Neural cell (in vitro differentiated cells): Measurements from ENCODE around the gene YY1. TPM values are rescaled to one million over a fixed set of nuclear protein-coding genes. Genes with fewer than 3 reads are reported as not detected.

Experiments
- H2AFZ ChIP-seq: fragments of 200-600, 300-800 bp; sonication (generic), shearing (Covaris generic); 2 replicates; pipeline ENCODE4 v1.6.0; 2014; ENCODE audit warnings: low read depth, mild to moderate bottlenecking, antibody characterized with exemption, low read length, moderate library complexity
- H3F3A ChIP-seq: fragments of 200-600 bp; shearing (Covaris generic); 2 replicates; pipeline ENCODE4 v1.6.1; 2016; ENCODE audit warnings: mild to moderate bottlenecking, moderate library complexity, mixed read lengths, antibody characterized with exemption, low read length; ENCODE audit not compliant: insufficient read depth, poor library complexity, severe bottlenecking
- H3K27ac ChIP-seq: fragments of 200-600, 300-800 bp; sonication (generic), shearing (Covaris generic); 2 replicates; pipeline ENCODE4 v1.5.1; 2014; ENCODE audit warnings: mild to moderate bottlenecking, low read length, moderate library complexity
- H3K27me3 ChIP-seq: fragments of 300-800, 200-600 bp; sonication (generic), shearing (Covaris generic); 2 replicates; pipeline ENCODE4 v1.6.0; 2014; ENCODE audit warnings: mild to moderate bottlenecking, low read depth, low read length, moderate library complexity; ENCODE audit not compliant: insufficient read depth
- H3K36me3 ChIP-seq: fragments of 300-800, 200-600 bp; sonication (generic), shearing (Covaris generic); 2 replicates; pipeline ENCODE4 v1.5.1; 2014; ENCODE audit warnings: mild to moderate bottlenecking, antibody characterized with exemption, low read length, moderate library complexity; ENCODE audit not compliant: insufficient read depth
- H3K4me2 ChIP-seq: fragments of 300-800, 200-600 bp; sonication (generic), shearing (Covaris generic); 2 replicates; pipeline ENCODE4 v1.6.0; 2014; ENCODE audit warnings: mild to moderate bottlenecking, low read length
- H3K4me3 ChIP-seq: fragments of 300-800, 200-600 bp; sonication (generic), shearing (Covaris generic); 2 replicates; pipeline ENCODE4 v1.5.1; 2014; ENCODE audit warnings: mild to moderate bottlenecking, low read length, moderate library complexity
- H3K79me2 ChIP-seq: fragments of 200-600 bp; shearing (Covaris generic); replicated peaks from 2 replicates; pipeline ENCODE4 v1.6.0; 2014; ENCODE audit warnings: mild to moderate bottlenecking, low read length, moderate library complexity; ENCODE audit not compliant: insufficient read depth
- H3K9ac ChIP-seq: fragments of 300-800, 200-600 bp; sonication (generic), shearing (Covaris generic); 2 replicates; pipeline ENCODE4 v1.6.1; 2016; ENCODE audit warnings: mild to moderate bottlenecking, low read length, mixed read lengths
- H3K9me2 ChIP-seq: fragments of 200-600 bp; shearing (Covaris generic); 2 replicates; pipeline ENCODE4 v1.6.1; 2016; ENCODE audit warnings: mild to moderate bottlenecking, low read length, mixed read lengths; ENCODE audit not compliant: insufficient read depth
- H3K9me3 ChIP-seq: fragments of 200-600, 300-800 bp; sonication (generic), shearing (Covaris generic); 2 replicates; pipeline ENCODE4 v1.6.1; 2016; ENCODE audit warnings: mild to moderate bottlenecking, mixed run types, low read length, moderate library complexity, mixed read lengths
- H4K20me1 ChIP-seq: fragments of 200-600 bp; shearing (Covaris generic); 2 replicates; pipeline ENCODE4 v1.6.1; 2016; ENCODE audit warnings: mild to moderate bottlenecking, mixed run types; ENCODE audit not compliant: insufficient read depth
- EP300 ChIP-seq: fragments of 450-650 bp; conservative IDR thresholded peaks from 2 replicates; pipeline ENCODE4 v1.6.1; 2014; ENCODE audit warnings: antibody characterized with exemption, mild to moderate bottlenecking, moderate library complexity; ENCODE audit not compliant: poor library complexity, severe bottlenecking
- EZH2 ChIP-seq: fragments of 200-600, 300-800 bp; shearing (Covaris generic), sonication (generic); IDR thresholded peaks from 2 replicates; pipeline ENCODE4 v1.6.1; 2014; ENCODE audit warnings: antibody characterized with exemption, low read length, borderline replicate concordance, mild to moderate bottlenecking; ENCODE audit not compliant: insufficient read depth, poor library complexity, severe bottlenecking
- MXI1 ChIP-seq: fragments of 450-650 bp; conservative IDR thresholded peaks from 2 replicates; pipeline ENCODE4 v1.6.1; 2014; ENCODE audit warnings: antibody characterized with exemption, mild to moderate bottlenecking; ENCODE audit not compliant: poor library complexity, severe bottlenecking
- POLR2AphosphoS5 ChIP-seq: IDR thresholded peaks from 2 replicates; pipeline ENCODE4 v1.6.1; 2012
- RAD21 ChIP-seq: fragments of 450-650 bp; conservative IDR thresholded peaks from 2 replicates; pipeline ENCODE4 v1.6.1; 2014; ENCODE audit warnings: antibody characterized with exemption, mild to moderate bottlenecking, moderate library complexity
- SMC3 ChIP-seq: fragments of 450-650 bp; conservative IDR thresholded peaks from 2 replicates; pipeline ENCODE4 v1.6.1; 2014; ENCODE audit warnings: antibody characterized with exemption, mild to moderate bottlenecking, moderate library complexity; ENCODE audit not compliant: poor library complexity
- TAF1 ChIP-seq: IDR thresholded peaks from 2 replicates; pipeline ENCODE4 v1.6.1; 2012; ENCODE audit warnings: low read depth
- polyA plus RNA-seq: library from polyadenylated mRNA; depleted of rRNA; stranded (reverse); fragments of >200 nt; gene quantifications from 2 replicates; pipeline ENCODE4 v1.2.3, GENCODE V29; 2014
- TF ChIP-seq, protein P1 (sequence below): fragments of 450-650 bp; IDR thresholded peaks from 2 replicates; pipeline ENCODE4 v1.5.1; 2014; ENCODE audit warnings: antibody characterized with exemption, mild to moderate bottlenecking, moderate library complexity; ENCODE audit not compliant: poor library complexity, severe bottlenecking
- TF ChIP-seq, protein P2 (sequence below): IDR thresholded peaks from 2 replicates; pipeline ENCODE4 v1.6.1; 2012; ENCODE audit warnings: borderline replicate concordance

Gene YY1
- polyA plus RNA-seq, 1 donor from 2014 or later, result 50.4 TPM

DNA sequence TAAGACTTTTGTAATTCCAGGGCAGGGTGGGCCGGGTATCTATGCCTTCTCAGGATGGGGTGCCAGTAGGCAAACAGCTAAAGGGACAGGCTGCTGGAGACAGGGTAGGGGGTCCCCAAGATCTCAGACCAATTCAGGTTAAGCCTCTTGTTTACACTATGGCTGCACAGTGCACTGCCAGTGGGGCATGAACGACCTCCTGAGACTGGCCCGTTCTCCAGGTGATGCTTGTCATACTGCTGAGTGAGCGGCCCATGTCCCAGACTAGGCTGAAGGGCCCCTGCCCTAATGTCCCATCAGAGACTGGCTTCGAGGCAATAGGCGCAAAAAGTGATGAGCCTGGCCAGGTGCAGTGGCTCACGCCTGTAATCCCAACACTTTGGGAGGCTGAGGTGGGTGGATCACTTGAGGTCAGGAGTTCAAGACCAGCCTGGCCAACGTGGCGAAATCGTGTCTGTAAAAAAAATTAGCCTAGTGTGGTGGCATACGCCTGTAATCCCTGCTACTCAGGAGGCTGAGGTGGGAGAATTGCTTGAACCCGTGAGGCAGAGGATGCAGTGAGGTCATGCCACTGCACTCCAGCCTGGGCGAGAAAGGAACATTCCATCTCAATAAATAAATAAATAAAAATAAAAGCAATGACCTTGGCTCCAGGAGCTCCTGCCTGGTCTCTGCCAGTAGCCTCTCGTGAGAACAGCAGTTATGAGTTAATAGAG, 54.7 kb downstream of the YY1 start:
- no peak overlapping the region for H3K9ac ChIP-seq
- TF ChIP-seq EZH2 (no peak), POLR2AphosphoS5 (no peak), MXI1 (no peak), RAD21 (no peak), SMC3 (no peak), EP300 (no peak), TAF1 (no peak)
- TF ChIP-seq, protein P1, sequence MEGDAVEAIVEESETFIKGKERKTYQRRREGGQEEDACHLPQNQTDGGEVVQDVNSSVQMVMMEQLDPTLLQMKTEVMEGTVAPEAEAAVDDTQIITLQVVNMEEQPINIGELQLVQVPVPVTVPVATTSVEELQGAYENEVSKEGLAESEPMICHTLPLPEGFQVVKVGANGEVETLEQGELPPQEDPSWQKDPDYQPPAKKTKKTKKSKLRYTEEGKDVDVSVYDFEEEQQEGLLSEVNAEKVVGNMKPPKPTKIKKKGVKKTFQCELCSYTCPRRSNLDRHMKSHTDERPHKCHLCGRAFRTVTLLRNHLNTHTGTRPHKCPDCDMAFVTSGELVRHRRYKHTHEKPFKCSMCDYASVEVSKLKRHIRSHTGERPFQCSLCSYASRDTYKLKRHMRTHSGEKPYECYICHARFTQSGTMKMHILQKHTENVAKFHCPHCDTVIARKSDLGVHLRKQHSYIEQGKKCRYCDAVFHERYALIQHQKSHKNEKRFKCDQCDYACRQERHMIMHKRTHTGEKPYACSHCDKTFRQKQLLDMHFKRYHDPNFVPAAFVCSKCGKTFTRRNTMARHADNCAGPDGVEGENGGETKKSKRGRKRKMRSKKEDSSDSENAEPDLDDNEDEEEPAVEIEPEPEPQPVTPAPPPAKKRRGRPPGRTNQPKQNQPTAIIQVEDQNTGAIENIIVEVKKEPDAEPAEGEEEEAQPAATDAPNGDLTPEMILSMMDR, result no peak
- TF ChIP-seq, protein P2, sequence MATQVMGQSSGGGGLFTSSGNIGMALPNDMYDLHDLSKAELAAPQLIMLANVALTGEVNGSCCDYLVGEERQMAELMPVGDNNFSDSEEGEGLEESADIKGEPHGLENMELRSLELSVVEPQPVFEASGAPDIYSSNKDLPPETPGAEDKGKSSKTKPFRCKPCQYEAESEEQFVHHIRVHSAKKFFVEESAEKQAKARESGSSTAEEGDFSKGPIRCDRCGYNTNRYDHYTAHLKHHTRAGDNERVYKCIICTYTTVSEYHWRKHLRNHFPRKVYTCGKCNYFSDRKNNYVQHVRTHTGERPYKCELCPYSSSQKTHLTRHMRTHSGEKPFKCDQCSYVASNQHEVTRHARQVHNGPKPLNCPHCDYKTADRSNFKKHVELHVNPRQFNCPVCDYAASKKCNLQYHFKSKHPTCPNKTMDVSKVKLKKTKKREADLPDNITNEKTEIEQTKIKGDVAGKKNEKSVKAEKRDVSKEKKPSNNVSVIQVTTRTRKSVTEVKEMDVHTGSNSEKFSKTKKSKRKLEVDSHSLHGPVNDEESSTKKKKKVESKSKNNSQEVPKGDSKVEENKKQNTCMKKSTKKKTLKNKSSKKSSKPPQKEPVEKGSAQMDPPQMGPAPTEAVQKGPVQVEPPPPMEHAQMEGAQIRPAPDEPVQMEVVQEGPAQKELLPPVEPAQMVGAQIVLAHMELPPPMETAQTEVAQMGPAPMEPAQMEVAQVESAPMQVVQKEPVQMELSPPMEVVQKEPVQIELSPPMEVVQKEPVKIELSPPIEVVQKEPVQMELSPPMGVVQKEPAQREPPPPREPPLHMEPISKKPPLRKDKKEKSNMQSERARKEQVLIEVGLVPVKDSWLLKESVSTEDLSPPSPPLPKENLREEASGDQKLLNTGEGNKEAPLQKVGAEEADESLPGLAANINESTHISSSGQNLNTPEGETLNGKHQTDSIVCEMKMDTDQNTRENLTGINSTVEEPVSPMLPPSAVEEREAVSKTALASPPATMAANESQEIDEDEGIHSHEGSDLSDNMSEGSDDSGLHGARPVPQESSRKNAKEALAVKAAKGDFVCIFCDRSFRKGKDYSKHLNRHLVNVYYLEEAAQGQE, result no peak
- no peak overlapping the region for H3K27ac ChIP-seq

DNA sequence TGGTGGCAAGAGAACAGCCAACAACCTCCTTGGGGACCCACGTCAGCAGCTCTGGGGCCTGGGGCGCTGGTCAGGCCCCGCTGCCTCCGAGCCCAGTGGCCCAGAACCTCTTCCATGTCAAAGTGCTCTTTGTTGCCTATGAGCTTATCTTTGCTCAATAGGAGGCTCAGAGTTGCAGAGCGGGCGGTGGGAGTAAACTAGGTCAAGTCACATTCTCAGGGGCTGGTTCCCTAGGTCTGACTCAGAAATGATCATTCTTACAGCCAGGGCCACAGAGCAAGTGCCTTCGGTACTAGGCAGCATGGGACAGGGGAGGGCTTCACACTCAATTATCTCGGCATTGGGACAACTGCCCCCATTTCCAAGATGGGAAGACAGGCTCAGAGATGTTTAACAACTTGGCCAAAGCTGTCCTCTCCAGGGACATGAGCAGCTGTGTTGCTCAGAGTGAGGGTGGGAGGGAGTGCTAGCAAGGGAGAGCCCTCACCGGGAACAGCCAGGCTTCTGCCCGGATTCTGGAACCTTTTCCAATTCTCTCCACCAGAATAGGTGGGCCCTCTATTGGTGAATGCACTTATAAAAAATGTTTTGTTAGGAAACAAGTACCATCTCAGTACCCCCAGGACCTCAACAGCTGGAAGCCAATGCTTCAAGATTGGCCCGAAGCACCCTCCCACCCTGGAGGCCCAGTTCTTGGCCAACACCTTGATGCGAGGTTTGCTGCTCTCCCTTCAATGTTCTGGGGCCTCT, 55.4 kb downstream of the YY1 start:
- TF ChIP-seq, protein P2, result no peak
- TF ChIP-seq EZH2, result no peak
- no peak for TF ChIP-seq MXI1
- TF ChIP-seq POLR2AphosphoS5, result no peak
- TF ChIP-seq, protein P1, result no peak
- Histone ChIP-seq H3K36me3 (peaks cover 8% of the 10 kb centered on the region), H2AFZ (no peak overlapping the region), H3F3A (no peaks in the 10 kb centered on the region), H3K27ac (no peak overlapping the region), H3K9ac (no peak overlapping the region), H3K4me2 (no peak overlapping the region), H3K4me3 (no peak overlapping the region), H3K79me2 (peaks cover 1% of the 10 kb centered on the region), H3K27me3 (no peaks in the 10 kb centered on the region), H3K9me3 (no peaks in the 10 kb centered on the region), H4K20me1 (no peaks in the 10 kb centered on the region), H3K9me2 (no peaks in the 10 kb centered on the region)

More for the DNA sequence above, 54.7 kb downstream of the YY1 start:
- Histone ChIP-seq H3K9me3 (no peaks in the 10 kb centered on the region), H2AFZ (no peak overlapping the region), H3K9me2 (no peaks in the 10 kb centered on the region), H3K36me3 (peaks cover 8% of the 10 kb centered on the region), H3K27me3 (no peaks in the 10 kb centered on the region), H3K4me3 (no peak overlapping the region), H3K4me2 (no peak overlapping the region), H4K20me1 (no peaks in the 10 kb centered on the region), H3F3A (no peaks in the 10 kb centered on the region), H3K79me2 (no peaks in the 10 kb centered on the region)
